ENCODE measurements around the gene BACH2. TPM values are rescaled to one million over a fixed set of nuclear protein-coding genes. Genes with fewer than 3 reads are reported as not detected.

The BACH2 gene
- total RNA-seq, 1 donor from 2014 or later: 34.1 TPM

- Mint-ChIP-seq H3K4me3 (no peak overlapping the region), H3K27me3 (ENCODE audit: low read depth) (no peaks in the 10 kb centered on the region), H3K9me3 (peaks cover 11% of the 10 kb centered on the region), H3K27ac (peak overlapping the region; percentile 43), H3K4me1 (peaks cover 11% of the 10 kb centered on the region), H3K36me3 (peaks cover 12% of the 10 kb centered on the region)
- no peak for TF ChIP-seq CTCF (IDR thresholded peaks at IDR 0.05; ENCODE audit: unreplicated experiment)
- DNase-seq (ENCODE audit: low spot score in 2 of 2, unreplicated experiment in 2 of 2): no peak
Measured at GRCh38 chr6:90221403-90221802, 75.2 kb downstream of the BACH2 start.

DNA sequence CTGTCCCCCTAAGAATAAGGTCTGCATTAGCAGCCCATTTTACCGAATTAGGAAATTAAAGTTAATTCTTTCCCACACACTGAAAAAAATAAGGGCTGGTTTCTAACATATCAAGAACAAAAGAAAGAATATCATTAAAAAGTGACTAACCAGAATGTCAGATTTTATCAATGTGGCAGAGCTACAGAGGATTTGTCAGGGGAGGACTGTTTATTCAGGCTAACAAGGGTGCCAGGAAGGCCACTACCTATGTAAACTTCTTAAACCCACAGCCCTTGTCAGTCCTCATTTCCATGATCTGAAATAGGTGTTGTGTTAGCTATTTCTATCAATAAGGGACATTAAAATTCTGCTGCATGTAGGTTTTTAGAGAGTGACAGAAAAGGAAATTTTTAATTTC is 76.4 kb downstream of the BACH2 start:
- TF ChIP-seq CTCF (IDR thresholded peaks at IDR 0.05; ENCODE audit: unreplicated experiment): no peak
- H3K4me3 Mint-ChIP-seq: no peak overlapping the region
- no peak overlapping the region for H3K27ac Mint-ChIP-seq
- H3K27me3 Mint-ChIP-seq (ENCODE audit: low read depth): no peaks in the 10 kb centered on the region
- peaks cover 12% of the 10 kb centered on the region for H3K36me3 Mint-ChIP-seq
- DNase-seq (ENCODE audit: low spot score in 2 of 2, unreplicated experiment in 2 of 2): no peak
- peaks cover 8% of the 10 kb centered on the region for H3K4me1 Mint-ChIP-seq
- peaks cover 11% of the 10 kb centered on the region for H3K9me3 Mint-ChIP-seq

DNA sequence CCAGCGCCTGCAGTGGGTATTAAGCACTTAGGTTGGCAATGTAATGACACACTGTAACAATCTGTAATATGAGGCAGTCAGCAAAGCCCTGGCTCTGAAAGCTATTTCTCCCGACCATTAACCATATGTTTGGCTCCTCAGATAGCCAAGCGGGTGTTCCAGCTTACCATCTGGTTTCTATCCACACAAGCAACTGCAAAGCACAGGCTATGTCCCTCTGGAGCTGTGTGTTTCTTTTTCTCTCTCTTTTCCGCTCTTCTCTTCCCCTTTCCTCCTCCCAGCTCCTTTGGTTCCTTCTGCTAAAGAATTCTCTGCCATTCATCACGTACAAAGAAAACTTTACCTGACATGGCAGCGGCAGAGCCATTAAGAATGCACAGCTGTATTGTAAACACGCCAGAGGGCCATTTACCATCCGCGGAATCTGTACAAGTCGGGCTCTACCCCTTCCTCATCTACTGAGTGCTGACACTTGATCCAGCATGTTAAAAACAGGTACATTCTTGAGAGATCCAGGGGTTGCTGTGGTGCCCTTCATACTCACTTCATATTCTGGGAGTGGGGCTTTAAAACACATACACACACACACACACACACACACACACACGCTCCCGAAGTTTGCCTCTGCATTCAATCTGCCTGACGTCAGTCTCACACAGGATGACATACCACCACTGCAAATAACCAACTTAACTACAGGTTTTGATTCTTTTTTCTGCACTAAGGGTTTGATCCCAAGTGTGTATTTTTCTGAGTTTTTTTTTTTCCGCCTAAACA is 77.2 kb downstream of the BACH2 start:
- no peak for TF ChIP-seq CTCF (IDR thresholded peaks at IDR 0.05; ENCODE audit: unreplicated experiment)
- DNase-seq (ENCODE audit: low spot score in 2 of 2, unreplicated experiment in 2 of 2): peak in 1 of 2 experiments; percentile 65
- peaks cover 11% of the 10 kb centered on the region for H3K9me3 Mint-ChIP-seq
- peaks cover 8% of the 10 kb centered on the region for H3K4me1 Mint-ChIP-seq
- H3K27me3 Mint-ChIP-seq (ENCODE audit: low read depth): no peaks in the 10 kb centered on the region
- no peak overlapping the region for H3K27ac Mint-ChIP-seq
- peaks cover 12% of the 10 kb centered on the region for H3K36me3 Mint-ChIP-seq
- H3K4me3 Mint-ChIP-seq: no peak overlapping the region

GRCh38 chr6:90218959-90219208 is 77.8 kb downstream of the BACH2 start:
- Mint-ChIP-seq H3K27me3 (ENCODE audit: low read depth) (no peaks in the 10 kb centered on the region), H3K27ac (no peak overlapping the region), H3K36me3 (peaks cover 11% of the 10 kb centered on the region), H3K4me3 (no peak overlapping the region), H3K4me1 (peaks cover 9% of the 10 kb centered on the region), H3K9me3 (peaks cover 10% of the 10 kb centered on the region)
- no peak for DNase-seq (ENCODE audit: low spot score in 2 of 2, unreplicated experiment in 2 of 2)
- TF ChIP-seq CTCF (IDR thresholded peaks at IDR 0.05; ENCODE audit: unreplicated experiment): no peak

DNA sequence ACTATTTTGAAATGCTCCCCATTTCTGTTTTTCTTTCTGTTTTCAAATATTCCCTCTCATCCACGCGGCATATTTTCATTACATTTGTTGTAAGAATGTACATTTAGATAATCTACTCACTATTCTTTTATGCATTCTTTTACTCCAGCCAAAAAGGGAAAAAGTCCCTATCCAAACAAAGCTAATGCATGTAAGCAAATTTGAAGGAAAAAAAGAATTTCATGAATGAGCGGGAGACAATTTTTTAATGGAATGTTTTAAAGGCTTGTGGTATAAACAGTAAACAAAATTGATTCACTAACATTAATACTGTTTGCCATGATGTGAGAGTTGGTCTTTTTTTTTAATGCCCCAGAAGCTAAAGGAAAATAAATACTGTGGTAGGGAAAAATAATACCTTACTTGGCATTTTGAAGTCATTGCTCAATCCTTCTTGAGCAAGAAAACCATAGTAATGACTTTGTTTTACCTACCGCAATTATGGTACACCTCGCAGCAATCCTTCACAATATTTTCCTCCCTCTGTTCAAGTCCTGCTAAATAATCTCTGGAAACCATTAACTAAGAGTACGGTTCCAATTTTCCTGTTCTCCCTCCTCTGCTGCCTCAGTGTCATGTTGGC is 79.0 kb downstream of the BACH2 start:
- Mint-ChIP-seq H3K27me3 (ENCODE audit: low read depth) (no peaks in the 10 kb centered on the region), H3K4me3 (no peak overlapping the region), H3K36me3 (peaks cover 2% of the 10 kb centered on the region), H3K4me1 (peaks cover 7% of the 10 kb centered on the region), H3K9me3 (peaks cover 2% of the 10 kb centered on the region), H3K27ac (no peak overlapping the region)
- TF ChIP-seq CTCF (IDR thresholded peaks at IDR 0.05; ENCODE audit: unreplicated experiment): no peak
- DNase-seq (ENCODE audit: low spot score in 2 of 2, unreplicated experiment in 2 of 2): no peak

All from mesothelial cell of epicardium (in vitro differentiated cells).